Heart right ventricle (tissue), 16 donors: ENCODE measurements around the gene MYO1E. TPM values are rescaled to one million over a fixed set of nuclear protein-coding genes. Genes with fewer than 3 reads are reported as not detected.

Source experiments
- ATAC-seq, 8 donors: fragments of 200-7000 bp; cut with Tn5 transposase; one replicate each; pipeline ENCODE4 v1.9.1; 2020; ENCODE audit warnings: mild to moderate bottlenecking in 8 of 8, moderate library complexity in 8 of 8, moderate number of reproducible peaks in 1 of 8
- DNase-seq, 2 donors: peaks; one replicate each; pipeline ENCODE4 v3.0.0-alpha.2; 2020
- H3K27ac ChIP-seq, 10 donors: fragments of 200-600 bp; sonication (generic) in 2 of 10; one replicate each; pipeline versions ENCODE4 v1.5.0 to v1.8.0; 2020 to 2022; ENCODE audit warnings: mild to moderate bottlenecking in 3 of 10
- H3K27me3 ChIP-seq, 7 donors: fragments of 200-600 bp; one replicate each; pipeline ENCODE4 v1.8.0; 2021 to 2022; ENCODE audit warnings: mild to moderate bottlenecking in 2 of 7
- H3K36me3 ChIP-seq, 9 donors: fragments of 200-600 bp; sonication (generic) in 1 of 9; one replicate each; pipeline versions ENCODE4 v1.5.0 to v1.8.0; 2020 to 2022; ENCODE audit warnings: mild to moderate bottlenecking in 2 of 9
- H3K4me1 ChIP-seq, 9 donors: fragments of 200-600 bp; sonication (generic) in 1 of 9; one replicate each; pipeline versions ENCODE4 v1.5.0 to v1.8.0; 2020 to 2022; ENCODE audit warnings: mild to moderate bottlenecking in 4 of 9
- H3K4me3 ChIP-seq, 10 donors: fragments of 200-600 bp; sonication (generic) in 2 of 10; one replicate each; pipeline versions ENCODE4 v1.5.0 to v1.8.0; 2020 to 2022; ENCODE audit warnings: mild to moderate bottlenecking in 7 of 10, moderate library complexity in 2 of 10
- H3K9me3 ChIP-seq, 11 donors: fragments of 200-600 bp in 10 of 11; sonication (generic) in 2 of 11; one replicate each; pipeline versions ENCODE4 v1.5.0 to v1.8.0; 2013 to 2022; ENCODE audit warnings: mild to moderate bottlenecking in 2 of 11, control low read depth in 1 of 11, moderate library complexity in 1 of 11
- WGBS, 2 donors: extraction: QIAGEN DNeasy Blood & Tissue Kit; methylation state at CpG; one replicate each; pipeline ENCODE4 v1.1.7; 2013; ENCODE audit warnings: inconsistent platforms in 1 of 2; 5-methylcytosine and 5-hydroxymethylcytosine counted together
- intact Hi-C, 10 donors: fragments of 100-400 bp; cut with DNase I; formaldehyde crosslinking; loops; one replicate each; pipeline versions ENCODE4 v1.11.1 to v1.14.2; 2022
- polyA plus RNA-seq, 2 donors: library from polyadenylated mRNA; stranded (reverse); fragments of 200-250 nt; gene quantifications; one replicate each; pipeline ENCODE4 v1.2.3, GENCODE V29; 2013
- total RNA-seq, 10 donors: library from RNA; stranded (reverse); fragmentation: NEBNext Ultra II Directional in 3 of 10; extraction: Animal tissue kit (Norgen Biotek cat#: 25700) in 3 of 10; gene quantifications; one replicate each; pipeline versions ENCODE4 v1.2.1 to v1.2.4, GENCODE V29; 2021 to 2023
- TF ChIP-seq, protein P1 (sequence below), 9 donors: fragments of 200-600 bp; sonication (generic) in 2 of 9; IDR thresholded peaks; one replicate each; pipeline versions ENCODE4 v1.5.0 to v1.8.0; 2021 to 2022; ENCODE audit warnings: antibody characterized with exemption in 9 of 9, mild to moderate bottlenecking in 5 of 9, moderate library complexity in 1 of 9
- donor health status: Arrhythmogenic right ventricular cardiomyopathy.
- donor health status: ischemic (EF 13 %, LVEDD 7.1; RV severe dilation, severe dysfunction).
- donor health status: healthy with polysubstance abuse.
- donor health status: DM: no; HTN: yes; CAD: no.
- donor health status: DM: no; HTN: no; CAD: no.
- donor health status: ischemic (EF 25% LVEDD 6.9; RV normal size, moderate dysfunction).
- donor health status: ischemic (EF 25% LVEDD 5.7; RV mildly dilated, moderate dysfunction).
- donor health status: healthy.
- donor health status: DM: yes; HTN: yes; CAD: no.
- donor health status: Ischemic cardiomyopathy.
- donor health status: ischemic (EF 35%, LVEDD 5.7; RV mildly dilated, moderate dysfunction).
- donor health status: nonischemic (EF 11% LVEDD 7.7; RV severe dilation, severe dysfunction).
- donor health status: DM: yes; HTN: yes; CAD: no.
- donor health status: PGD.
- donor health status: ischemic (EF 29% LVEDD 5.4; RV normal size, mild dysfunction).
- donor health status: nonischemic (EF 23%, LVEDD 6.1; RV moderate dilation, normal function).

The MYO1E gene
- total and polyA plus RNA-seq, 12 donors: 9.3 to 75.3 (median 27.4) TPM

DNA sequence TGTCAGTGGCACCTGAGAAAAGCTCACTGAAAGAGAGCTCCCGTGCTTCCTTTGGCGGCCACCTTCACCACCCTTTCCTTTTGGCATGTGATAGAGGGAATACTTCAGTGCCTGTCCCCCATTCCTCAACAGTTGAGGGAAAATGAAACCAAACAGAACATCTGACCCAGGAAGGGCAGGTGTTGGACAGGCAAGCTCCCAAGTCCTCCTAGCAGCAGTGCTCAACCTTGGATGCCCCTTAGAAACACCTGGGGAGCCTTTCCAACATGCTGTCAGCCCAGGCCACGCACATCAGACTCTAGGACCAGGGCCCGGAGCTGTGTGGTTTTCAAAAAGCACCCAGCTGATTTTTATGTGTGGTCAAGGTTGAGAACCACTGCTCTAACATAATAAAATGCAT lies 143.7 kb downstream of the MYO1E start:
- TF ChIP-seq, protein P1, sequence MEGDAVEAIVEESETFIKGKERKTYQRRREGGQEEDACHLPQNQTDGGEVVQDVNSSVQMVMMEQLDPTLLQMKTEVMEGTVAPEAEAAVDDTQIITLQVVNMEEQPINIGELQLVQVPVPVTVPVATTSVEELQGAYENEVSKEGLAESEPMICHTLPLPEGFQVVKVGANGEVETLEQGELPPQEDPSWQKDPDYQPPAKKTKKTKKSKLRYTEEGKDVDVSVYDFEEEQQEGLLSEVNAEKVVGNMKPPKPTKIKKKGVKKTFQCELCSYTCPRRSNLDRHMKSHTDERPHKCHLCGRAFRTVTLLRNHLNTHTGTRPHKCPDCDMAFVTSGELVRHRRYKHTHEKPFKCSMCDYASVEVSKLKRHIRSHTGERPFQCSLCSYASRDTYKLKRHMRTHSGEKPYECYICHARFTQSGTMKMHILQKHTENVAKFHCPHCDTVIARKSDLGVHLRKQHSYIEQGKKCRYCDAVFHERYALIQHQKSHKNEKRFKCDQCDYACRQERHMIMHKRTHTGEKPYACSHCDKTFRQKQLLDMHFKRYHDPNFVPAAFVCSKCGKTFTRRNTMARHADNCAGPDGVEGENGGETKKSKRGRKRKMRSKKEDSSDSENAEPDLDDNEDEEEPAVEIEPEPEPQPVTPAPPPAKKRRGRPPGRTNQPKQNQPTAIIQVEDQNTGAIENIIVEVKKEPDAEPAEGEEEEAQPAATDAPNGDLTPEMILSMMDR (IDR thresholded peaks at IDR 0.05): no peak
- DNase-seq (no peak), ATAC-seq (no peak)
- 75 to 79% methylated on average over 4 of the region's 4 CpGs for WGBS, 2 donors
- H3K9me3 ChIP-seq: no peaks in the 10 kb centered on the region
- intact Hi-C loops: no loop called here
- no peak overlapping the region for H3K4me3 ChIP-seq
- H3K4me1 ChIP-seq: peaks cover 8 to 52% (median 33%) of the 10 kb centered on the region in 9 donors
- peaks cover 0 to 34% (median 0%) of the 10 kb centered on the region in 9 donors for H3K36me3 ChIP-seq
- no peak overlapping the region for H3K27ac ChIP-seq
- H3K27me3 ChIP-seq: no peaks in the 10 kb centered on the region

DNA sequence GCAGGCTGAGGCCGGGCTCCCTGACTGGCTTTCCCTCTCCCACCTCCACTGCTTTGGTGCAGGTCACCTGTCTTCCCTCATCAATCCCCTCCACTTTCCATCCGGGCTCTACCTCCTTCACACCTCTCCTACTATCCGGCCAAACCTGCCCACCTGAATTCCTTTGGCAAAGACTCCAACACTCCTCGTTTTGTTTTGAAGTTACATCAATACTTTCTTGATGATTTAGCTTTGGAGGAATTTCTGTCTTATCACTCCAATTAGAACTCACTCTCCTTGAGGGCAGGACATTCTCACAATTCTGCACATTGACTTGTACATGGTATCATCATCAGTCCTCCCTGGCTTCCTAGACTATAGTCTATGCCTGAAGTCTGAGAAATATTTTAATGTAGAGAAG lies 145.7 kb downstream of the MYO1E start:
- ATAC-seq (no peak), DNase-seq (no peak)
- TF ChIP-seq, protein P1 (IDR thresholded peaks at IDR 0.05): no peak
- intact Hi-C loops: no loop called here
- 84% methylated on average over 4 of the region's 4 CpGs for WGBS, 2 donors
- H3K27me3 ChIP-seq: no peaks in the 10 kb centered on the region
- H3K36me3 ChIP-seq: peaks cover 0 to 52% (median 0%) of the 10 kb centered on the region in 9 donors
- H3K27ac ChIP-seq: no peak overlapping the region
- H3K9me3 ChIP-seq: no peaks in the 10 kb centered on the region
- H3K4me3 ChIP-seq: no peak overlapping the region
- H3K4me1 ChIP-seq: peaks cover 4 to 57% (median 37%) of the 10 kb centered on the region in 9 donors

DNA sequence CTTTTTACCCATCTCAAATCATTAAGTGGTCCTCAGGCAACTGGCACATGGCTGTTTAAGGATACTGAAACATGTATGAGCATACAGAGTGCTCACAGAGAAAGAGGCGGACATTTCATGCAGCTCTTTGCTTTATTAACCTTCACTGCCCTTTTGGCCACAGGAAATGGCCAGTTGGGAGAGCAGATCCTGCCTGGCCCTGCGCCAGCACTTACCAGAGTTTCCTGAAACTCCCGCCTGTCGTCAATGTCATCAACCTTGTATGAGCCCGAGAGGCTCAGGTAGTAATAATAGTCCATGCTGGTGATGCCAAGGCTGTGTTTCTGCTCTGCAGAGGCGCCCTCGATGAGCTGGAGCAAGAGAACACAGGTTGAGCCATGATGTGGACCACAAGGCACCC lies 148.2 kb downstream of the MYO1E start:
- 62 to 67% methylated on average over 7 of the region's 7 CpGs for WGBS, 2 donors

DNA sequence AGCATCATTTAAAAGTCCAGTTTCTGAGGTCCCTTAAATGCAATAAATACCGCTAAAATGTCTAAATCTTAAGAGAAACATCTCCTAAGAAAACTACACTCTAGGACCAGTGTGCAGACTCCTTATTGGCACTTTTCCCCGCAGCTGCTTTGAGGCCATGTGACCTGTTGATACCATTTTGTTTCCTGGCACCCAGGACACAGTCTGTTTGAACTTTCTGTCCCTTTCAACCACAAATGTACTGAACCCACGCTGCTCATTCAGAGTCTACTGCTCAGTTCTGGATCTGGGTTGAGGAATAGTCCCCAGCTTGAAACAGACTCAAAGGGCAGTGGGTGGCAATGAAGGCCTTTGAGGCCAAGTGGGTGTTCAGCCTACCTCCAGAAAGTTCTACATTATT lies 148.9 kb downstream of the MYO1E start:
- TF ChIP-seq, protein P1 (IDR thresholded peaks at IDR 0.05): no peak
- no peaks in the 10 kb centered on the region for H3K27me3 ChIP-seq
- H3K4me3 ChIP-seq: no peak overlapping the region
- DNase-seq (no peak), ATAC-seq (peak in 3 of 8 donors; percentile 12 to 60 (median 49))
- H3K27ac ChIP-seq: peak overlapping the region in 1 of 10 donors; percentile 34
- peaks cover 3 to 46% (median 31%) of the 10 kb centered on the region in 9 donors for H3K4me1 ChIP-seq
- no peaks in the 10 kb centered on the region for H3K9me3 ChIP-seq
- intact Hi-C loops: loop anchor here in 2 of 10 donors (5.0 kb wide), 2 partner anchors 46 to 149 kb away; partner anchors contain the start of gene MYO1E (in 1 of the 2)
- peaks cover 0 to 72% (median 0%) of the 10 kb centered on the region in 9 donors for H3K36me3 ChIP-seq
- 74 to 76% methylated on average over 3 of the region's 3 CpGs for WGBS, 2 donors

More for the DNA sequence above, 148.2 kb downstream of the MYO1E start:
- Histone ChIP-seq H3K4me1 (peaks cover 3 to 47% (median 31%) of the 10 kb centered on the region in 9 donors), H3K9me3 (no peaks in the 10 kb centered on the region), H3K36me3 (peaks cover 0 to 66% (median 0%) of the 10 kb centered on the region in 9 donors), H3K4me3 (no peak overlapping the region), H3K27me3 (no peaks in the 10 kb centered on the region), H3K27ac (peak overlapping the region in 1 of 10 donors; percentile 34)
- DNase-seq: peak; percentile 52
- intact Hi-C loops: loop anchor here in 2 of 10 donors (5.0 kb wide), 2 partner anchors 47 to 148 kb away; partner anchors contain the start of gene MYO1E (in 1 of the 2)
- peak in 6 of 8 donors; percentile 7 to 63 (median 50) for ATAC-seq
- TF ChIP-seq, protein P1 (IDR thresholded peaks at IDR 0.05): no peak
